Measurements from ENCODE around the gene COLQ. TPM values are rescaled to one million over a fixed set of nuclear protein-coding genes. Genes with fewer than 3 reads are reported as not detected.

Gene COLQ
- polyA plus RNA-seq, 2 of the 4 experiments (the other 2 are of a cell fraction), result 0.71 to 1.1 TPM

GRCh38 chr3:15452961-15453360 lies 68.5 kb downstream of the COLQ start:
- Histone ChIP-seq H3K4me1 (no peaks in the 10 kb centered on the region), H3K4me2 (no peak overlapping the region), H3K4me3 (no peak overlapping the region), H3K27ac (no peak overlapping the region), H3K9me3 (no peaks in the 10 kb centered on the region)
- TF ChIP-seq EHF (CRISPR knock-in tag; IDR thresholded peaks at IDR 0.05) (no peak), TP53 (CRISPR knock-in tag; IDR thresholded peaks at IDR 0.05) (no peak), E2F6 (IDR thresholded peaks at IDR 0.05; ENCODE audit: borderline replicate concordance, low read depth) (no peak), NR3C1 (IDR thresholded peaks at IDR 0.05) (no peak)
- no peak for ATAC-seq
- 53% methylated on average over 5 of the region's 5 CpGs for WGBS (ENCODE audit: missing lambda C conversion rate)
- POLR2A ChIA-PET, result no interaction called here
- no peak for DNase-seq (ENCODE audit: low read depth in 1 of 2, low spot score in 1 of 2)
- FAIRE-seq, result no peak
- CTCF ChIA-PET, result no interaction called here

GRCh38 chr3:15452156-15452555 lies 69.3 kb downstream of the COLQ start:
- POLR2A ChIA-PET, result no interaction called here
- no peak overlapping the region for H3K4me3 ChIP-seq
- WGBS (ENCODE audit: missing lambda C conversion rate), result 63% methylated on average over 9 of the region's 9 CpGs
- DNase-seq (ENCODE audit: low read depth in 1 of 2, low spot score in 1 of 2), result no peak
- TF ChIP-seq HOXB13 (CRISPR knock-in tag; IDR thresholded peaks at IDR 0.05; ENCODE audit: low read depth) (no peak), CHD4 (IDR thresholded peaks at IDR 0.05; ENCODE audit: borderline replicate concordance) (no peak), PBX3 (IDR thresholded peaks at IDR 0.05) (no peak), NR3C1 (IDR thresholded peaks at IDR 0.05) (no peak), POLR2AphosphoS2 (conservative IDR thresholded peaks at IDR 0.05; ENCODE audit: low read length) (no peak), TP53 (CRISPR knock-in tag; IDR thresholded peaks at IDR 0.05) (no peak), KDM1A (IDR thresholded peaks at IDR 0.05; ENCODE audit: low read depth) (no peak), ZSCAN20 (CRISPR knock-in tag; IDR thresholded peaks at IDR 0.05) (no peak), ELK1 (IDR thresholded peaks at IDR 0.05; ENCODE audit: low read depth, low read length) (no peak), HEYL (CRISPR knock-in tag; IDR thresholded peaks at IDR 0.05) (no peak), HDAC2 (IDR thresholded peaks at IDR 0.05) (no peak), BHLHE40 (IDR thresholded peaks at IDR 0.05; ENCODE audit: low read depth, low read length) (no peak), ESRRA (IDR thresholded peaks at IDR 0.05; ENCODE audit: borderline replicate concordance, low read length) (no peak), CBX8 (IDR thresholded peaks at IDR 0.05) (no peak), HOXB5 (CRISPR knock-in tag; IDR thresholded peaks at IDR 0.05) (no peak)
- no peak for FAIRE-seq
- no peaks in the 10 kb centered on the region for H3K4me1 ChIP-seq
- H3K27ac ChIP-seq, result no peak overlapping the region
- H3K9me3 ChIP-seq, result no peaks in the 10 kb centered on the region
- H3K4me2 ChIP-seq, result no peak overlapping the region
- no peak for ATAC-seq
- CTCF ChIA-PET, result no interaction called here

- DNase-seq (ENCODE audit: low read depth in 1 of 2, low spot score in 1 of 2) (no peak), ATAC-seq (no peak), FAIRE-seq (no peak)
- no peak overlapping the region for H3K27ac ChIP-seq
- ChIA-PET POLR2A (no interaction called here), CTCF (interaction anchor here (0.6 kb wide), 1 partner anchor 15 kb away, joined by 4 read pairs; no protein-coding TSS in a partner anchor)
- H3K9me3 ChIP-seq, result no peaks in the 10 kb centered on the region
- no peaks in the 10 kb centered on the region for H3K4me1 ChIP-seq
- 79% methylated on average over 18 of the region's 18 CpGs for WGBS (ENCODE audit: missing lambda C conversion rate)
- H3K4me2 ChIP-seq, result no peak overlapping the region
- no peak overlapping the region for H3K4me3 ChIP-seq
- TF ChIP-seq BCL3 (IDR thresholded peaks at IDR 0.05) (no peak), CBX8 (IDR thresholded peaks at IDR 0.05) (no peak), MAZ (IDR thresholded peaks at IDR 0.05; ENCODE audit: borderline replicate concordance, low read depth, low read length) (no peak), KDM1A (IDR thresholded peaks at IDR 0.05; ENCODE audit: low read depth) (no peak), CTCF (IDR thresholded peaks at IDR 0.05) (no peak), FOSL2 (IDR thresholded peaks at IDR 0.05) (no peak), FOSL2 (CRISPR knock-in tag; IDR thresholded peaks at IDR 0.05) (no peak), EHF (CRISPR knock-in tag; IDR thresholded peaks at IDR 0.05) (no peak), POLR2AphosphoS2 (conservative IDR thresholded peaks at IDR 0.05; ENCODE audit: low read length) (no peak), HMGXB4 (CRISPR knock-in tag; IDR thresholded peaks at IDR 0.05; ENCODE audit: borderline replicate concordance) (no peak), HEYL (CRISPR knock-in tag; IDR thresholded peaks at IDR 0.05) (no peak), MYC (IDR thresholded peaks at IDR 0.05; ENCODE audit: borderline replicate concordance, low read length) (no peak), NR3C1 (IDR thresholded peaks at IDR 0.05) (no peak)
Measured at GRCh38 chr3:15451216-15452113, 70.0 kb downstream of the COLQ start.
